ENCODE measurements around the gene FYB2. TPM values are rescaled to one million over a fixed set of nuclear protein-coding genes. Genes with fewer than 3 reads are reported as not detected.

FYB2 gene
- polyA plus RNA-seq, 1 donor (not counting 4 experiments of a cell fraction or from before 2014, with no cell fraction given), result not detected

DNA sequence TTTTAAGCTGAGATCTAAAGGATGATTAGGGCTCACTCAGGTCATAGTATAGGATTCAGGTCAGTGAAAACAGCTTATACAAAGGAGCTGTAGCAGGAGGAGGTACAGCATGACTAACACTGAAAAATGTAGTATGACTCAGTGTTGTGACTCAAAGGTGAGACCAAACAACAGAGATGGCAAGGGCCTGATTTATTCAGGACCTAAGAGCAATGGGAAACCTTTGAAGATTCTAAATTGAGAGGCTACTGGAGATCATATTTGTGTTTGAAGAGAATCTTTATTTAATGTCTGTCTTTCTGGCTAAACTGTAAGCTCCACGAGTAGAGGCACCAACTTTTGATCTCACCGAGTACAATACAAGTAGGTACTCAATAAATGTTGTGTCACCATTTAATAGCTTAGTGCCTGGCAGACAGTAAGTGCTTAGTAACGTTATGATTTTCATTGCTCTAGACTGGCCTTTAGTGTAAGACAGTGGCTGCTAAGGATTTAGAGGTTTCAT lies 130.6 kb downstream of the FYB2 start:
- dilution Hi-C loops (cut with MboI; ENCODE audit: extremely low pct_ligation_motif_present, low sequenced_read_pairs), result no loop called here
- no peaks in the 10 kb centered on the region for H4K20me1 ChIP-seq (ENCODE audit: control insufficient read depth, extremely low read depth, insufficient read depth, low read length)
- TF ChIP-seq EZH2 (IDR thresholded peaks at IDR 0.05; ENCODE audit: low read length), result no peak
- no peak for TF ChIP-seq CTCF (optimal IDR thresholded peaks at IDR 0.05 in 1 of 3, IDR thresholded peaks at IDR 0.05 in 1 of 3, conservative IDR thresholded peaks at IDR 0.05 in 1 of 3; ENCODE audit: extremely low read depth in 1 of 3, insufficient read depth in 2 of 3, low read length in 3 of 3)
- FAIRE-seq, result peak; percentile 97
- no peaks in the 10 kb centered on the region for H3K36me3 ChIP-seq (ENCODE audit: control insufficient read depth in 2 of 2, extremely low read depth in 1 of 2, insufficient read depth in 2 of 2, low read length in 2 of 2)
- H3K79me2 ChIP-seq (ENCODE audit: control insufficient read depth, insufficient read depth, low read length), result no peaks in the 10 kb centered on the region
- H3K9me3 ChIP-seq (ENCODE audit: control insufficient read depth, low read depth, low read length), result no peaks in the 10 kb centered on the region
- DNase-seq (ENCODE audit: low read depth, low spot score), result peak; percentile 45
- peak overlapping the region; percentile 17 for H3K4me2 ChIP-seq (ENCODE audit: control insufficient read depth, extremely low read depth, insufficient read depth, low read depth, low read length)
- H2AFZ ChIP-seq (ENCODE audit: control insufficient read depth, low read length), result no peak overlapping the region
- H3K4me3 ChIP-seq (ENCODE audit: control insufficient read depth in 2 of 3, extremely low read depth in 1 of 3, insufficient read depth in 2 of 3, low read depth in 1 of 3, low read length in 3 of 3), result no peak overlapping the region
- H3K27me3 ChIP-seq (ENCODE audit: control insufficient read depth, extremely low read depth, insufficient read depth, low read length), result no peaks in the 10 kb centered on the region
- peaks cover 16% of the 10 kb centered on the region for H3K4me1 ChIP-seq (ENCODE audit: control insufficient read depth, extremely low read depth, insufficient read depth, low read length)
- no peak overlapping the region for H3K27ac ChIP-seq (ENCODE audit: control insufficient read depth, insufficient read depth, low read length)
- H3K9ac ChIP-seq (ENCODE audit: control insufficient read depth, extremely low read depth, insufficient read depth, low read length), result no peak overlapping the region
- no peaks in the 10 kb centered on the region for H3K9me1 ChIP-seq (ENCODE audit: control insufficient read depth, extremely low read depth, insufficient read depth, low read length)

GRCh38 chr1:56686169-56686568 lies 133.0 kb downstream of the FYB2 start:
- TF ChIP-seq CTCF (optimal IDR thresholded peaks at IDR 0.05 in 1 of 3, IDR thresholded peaks at IDR 0.05 in 1 of 3, conservative IDR thresholded peaks at IDR 0.05 in 1 of 3; ENCODE audit: extremely low read depth in 1 of 3, insufficient read depth in 2 of 3, low read length in 3 of 3), result no peak
- no peak for TF ChIP-seq EZH2 (IDR thresholded peaks at IDR 0.05; ENCODE audit: low read length)
- H3K79me2 ChIP-seq (ENCODE audit: control insufficient read depth, insufficient read depth, low read length), result no peaks in the 10 kb centered on the region
- H3K4me1 ChIP-seq (ENCODE audit: control insufficient read depth, extremely low read depth, insufficient read depth, low read length), result peaks cover 16% of the 10 kb centered on the region
- DNase-seq (ENCODE audit: low read depth, low spot score) (no peak), FAIRE-seq (no peak)
- H3K9ac ChIP-seq (ENCODE audit: control insufficient read depth, extremely low read depth, insufficient read depth, low read length), result no peak overlapping the region
- H3K36me3 ChIP-seq (ENCODE audit: control insufficient read depth in 2 of 2, extremely low read depth in 1 of 2, insufficient read depth in 2 of 2, low read length in 2 of 2), result no peaks in the 10 kb centered on the region
- H4K20me1 ChIP-seq (ENCODE audit: control insufficient read depth, extremely low read depth, insufficient read depth, low read length), result no peaks in the 10 kb centered on the region
- H3K9me1 ChIP-seq (ENCODE audit: control insufficient read depth, extremely low read depth, insufficient read depth, low read length), result no peaks in the 10 kb centered on the region
- no peaks in the 10 kb centered on the region for H3K9me3 ChIP-seq (ENCODE audit: control insufficient read depth, low read depth, low read length)
- dilution Hi-C loops (cut with MboI; ENCODE audit: extremely low pct_ligation_motif_present, low sequenced_read_pairs), result no loop called here
- H3K4me3 ChIP-seq (ENCODE audit: control insufficient read depth in 2 of 3, extremely low read depth in 1 of 3, insufficient read depth in 2 of 3, low read depth in 1 of 3, low read length in 3 of 3), result no peak overlapping the region
- H3K27ac ChIP-seq (ENCODE audit: control insufficient read depth, insufficient read depth, low read length), result no peak overlapping the region
- no peak overlapping the region for H2AFZ ChIP-seq (ENCODE audit: control insufficient read depth, low read length)
- no peaks in the 10 kb centered on the region for H3K27me3 ChIP-seq (ENCODE audit: control insufficient read depth, extremely low read depth, insufficient read depth, low read length)
- H3K4me2 ChIP-seq (ENCODE audit: control insufficient read depth, extremely low read depth, insufficient read depth, low read depth, low read length), result no peak overlapping the region
